ENCODE results near the gene KISS1.

The KISS1 gene

GRCh38 chr1:204190212-204191211, 5.8 kb downstream of the KISS1 start:
- DNase-seq = peak; percentile 32

DNA sequence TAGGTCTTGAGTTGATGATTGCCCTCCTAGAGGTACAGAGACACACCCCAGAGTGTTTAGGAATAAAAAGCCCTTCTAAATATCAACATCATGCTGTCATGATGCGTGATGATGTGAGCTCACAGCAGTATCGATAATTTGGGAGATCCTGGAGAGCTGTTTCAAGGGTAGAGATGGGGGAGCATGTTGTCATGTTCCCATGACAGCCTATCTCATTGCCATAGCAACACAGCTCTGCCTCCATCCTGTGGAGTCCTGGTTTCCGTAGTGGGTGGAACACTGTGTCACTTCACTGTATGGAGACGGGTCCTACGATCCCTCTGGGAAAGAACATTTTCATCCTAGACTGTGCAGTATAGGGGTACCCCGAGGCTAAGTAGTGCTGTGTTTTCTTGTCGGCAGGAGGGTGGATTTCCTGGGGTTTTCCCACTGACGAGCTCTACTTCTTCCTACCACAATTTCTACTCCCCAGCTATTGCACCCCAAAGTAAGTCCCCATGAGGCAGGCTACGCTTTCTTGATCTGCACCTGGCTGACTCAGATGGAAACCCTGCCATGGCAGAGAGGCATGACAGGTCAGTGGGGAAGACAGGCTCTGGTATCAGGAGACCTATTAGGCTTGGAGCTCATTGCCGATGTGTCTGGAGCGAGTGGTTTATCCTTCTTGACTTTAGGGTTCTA, 7.2 kb downstream of the KISS1 start:
- DNase-seq = no peak

- DNase-seq = no peak
Observed at GRCh38 chr1:204186597-204186996, 9.7 kb downstream of the KISS1 start.

- no peak for DNase-seq
Observed at GRCh38 chr1:204181116-204181515, 15.2 kb downstream of the KISS1 start.

- DNase-seq = no peak
Observed at GRCh38 chr1:204180133-204180532, 16.2 kb downstream of the KISS1 start.

GRCh38 chr1:204178487-204179281, 17.6 kb downstream of the KISS1 start:
- DNase-seq = no peak

- DNase-seq = no peak
Observed at GRCh38 chr1:204177133-204177532, 19.2 kb downstream of the KISS1 start.

DNA sequence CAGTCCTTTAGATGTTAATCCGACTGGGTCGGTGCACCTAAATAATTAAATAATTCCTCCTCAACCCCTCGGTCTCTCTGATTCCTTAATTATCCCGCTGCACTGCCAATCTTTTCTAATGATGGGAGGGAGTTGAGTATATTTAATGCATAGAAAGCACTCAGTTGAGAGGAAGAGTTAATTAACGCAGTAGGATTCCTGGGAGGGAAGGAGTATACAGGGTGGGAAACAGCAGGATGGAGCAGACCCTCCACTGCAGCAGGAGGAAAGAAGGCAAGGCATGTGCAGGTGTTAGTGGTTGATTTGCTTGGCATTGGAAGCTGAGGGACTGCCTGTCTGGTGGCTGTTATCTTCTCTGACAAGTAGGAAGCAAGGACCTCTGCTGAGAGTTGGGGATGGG, 20.2 kb downstream of the KISS1 start:
- no peak for DNase-seq

GRCh38 chr1:204174958-204175357, 21.3 kb downstream of the KISS1 start:
- no peak for DNase-seq

DNA sequence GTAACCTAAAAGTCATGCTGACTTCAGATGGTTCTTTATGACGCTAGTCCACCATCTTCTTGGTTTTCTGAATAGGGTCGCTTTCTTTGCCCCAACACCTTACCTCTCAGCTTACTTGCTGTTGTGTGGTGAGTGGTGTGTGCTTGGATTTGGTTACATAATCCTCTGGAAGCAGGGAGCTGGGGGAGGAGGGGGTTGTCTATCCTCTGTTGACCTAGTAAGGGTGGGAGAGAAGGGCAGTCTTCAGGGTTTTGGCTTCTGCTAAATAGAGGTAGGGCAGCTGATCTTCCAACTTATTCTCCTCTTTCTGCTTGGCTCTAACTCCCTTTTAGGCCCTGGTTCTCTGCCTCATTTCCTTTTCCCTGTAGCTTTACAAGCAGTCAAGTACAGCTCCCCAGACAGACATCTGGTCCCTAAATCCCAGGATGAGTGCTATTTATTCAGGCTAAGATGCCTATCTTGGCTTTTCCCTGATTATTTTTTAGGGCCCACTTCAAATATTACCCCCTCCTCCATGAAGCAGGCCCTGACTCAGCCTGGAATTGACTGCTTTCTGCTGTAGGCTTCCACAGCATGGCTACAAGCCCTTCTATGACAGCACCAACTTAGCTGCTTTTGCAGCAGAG, 23.8 kb downstream of the KISS1 start:
- no peak for DNase-seq

DNA sequence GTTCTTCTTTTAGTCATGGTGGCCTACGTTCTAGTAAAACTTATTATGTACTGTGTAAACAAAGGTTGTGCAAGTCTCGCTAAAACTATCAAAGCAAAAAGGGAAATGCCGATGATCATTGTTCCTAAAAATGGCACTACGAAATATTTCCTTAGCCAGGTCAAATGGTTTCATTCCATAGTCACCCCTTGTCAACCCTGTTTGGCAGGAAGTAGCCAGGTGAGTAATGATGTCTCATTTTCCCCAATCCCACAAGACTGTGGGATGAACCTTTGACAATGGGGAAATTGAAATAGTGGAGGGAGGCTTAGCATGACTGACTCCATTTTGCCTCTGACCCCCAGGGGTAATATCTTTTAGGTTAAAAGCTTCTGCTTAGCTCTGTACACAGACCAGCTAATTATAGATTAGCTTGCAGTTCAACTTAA, 24.5 kb downstream of the KISS1 start:
- DNase-seq = no peak

- no peak for DNase-seq
Observed at GRCh38 chr1:204170494-204171155, 25.7 kb downstream of the KISS1 start.

DNA sequence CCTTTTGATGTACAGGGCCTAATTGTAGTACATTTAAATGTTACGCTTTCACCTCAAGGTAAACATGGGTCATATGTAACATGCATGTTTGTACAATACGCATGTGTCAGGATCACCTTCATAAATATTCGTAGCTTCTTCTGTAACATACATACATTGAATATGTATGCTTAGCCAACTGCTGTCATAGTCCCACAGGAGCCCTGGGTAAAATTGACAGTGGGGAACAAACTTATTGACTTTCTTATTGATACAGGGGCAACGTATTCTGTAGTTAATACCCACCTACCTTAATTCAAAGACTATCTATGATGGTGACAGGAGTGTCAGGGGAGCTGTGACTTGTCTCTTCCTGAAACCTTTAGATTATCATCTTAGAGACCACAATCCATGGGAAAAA, 26.4 kb downstream of the KISS1 start:
- DNase-seq = no peak

GRCh38 chr1:204167730-204168129, 28.6 kb downstream of the KISS1 start:
- no peak for DNase-seq

GRCh38 chr1:204166219-204166618, 30.1 kb downstream of the KISS1 start, which contains the start of gene REN:
Gene REN (minus strand): TSS chr1:204166337. CDS start chr1:204166293, 44 bp downstream.
- DNase-seq = no peak

DNA sequence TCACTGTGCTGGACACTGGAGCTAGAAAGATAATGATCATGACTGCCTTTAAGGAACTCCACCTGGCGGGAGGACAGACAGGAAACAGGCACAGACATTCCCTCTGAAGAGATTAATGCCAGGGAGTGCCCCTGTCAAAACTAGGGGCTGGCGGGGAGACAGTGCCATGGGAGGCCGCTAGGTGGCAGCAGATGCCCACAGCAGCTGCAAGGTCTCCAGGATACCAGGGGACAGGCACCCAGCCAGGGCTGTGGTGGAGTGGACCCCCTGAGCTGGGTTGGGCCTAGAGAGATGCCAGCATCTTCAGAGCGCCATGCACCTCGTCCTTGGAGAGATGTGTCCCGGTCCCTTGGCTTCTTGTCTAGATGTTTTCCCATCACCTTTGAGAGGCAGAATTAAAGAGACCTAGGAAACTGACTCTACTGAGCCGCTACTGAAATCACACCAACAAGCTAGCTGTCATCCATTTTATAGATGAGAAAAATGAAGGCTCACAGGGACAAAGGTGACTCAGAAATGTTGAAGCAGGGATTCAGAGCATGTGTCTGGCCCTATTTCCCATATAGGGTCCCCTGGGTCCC, 33.7 kb downstream of the KISS1 start:
- DNase-seq = peak; percentile 81

GRCh38 chr1:204161609-204162493, 34.4 kb downstream of the KISS1 start:
- DNase-seq = no peak

DNA sequence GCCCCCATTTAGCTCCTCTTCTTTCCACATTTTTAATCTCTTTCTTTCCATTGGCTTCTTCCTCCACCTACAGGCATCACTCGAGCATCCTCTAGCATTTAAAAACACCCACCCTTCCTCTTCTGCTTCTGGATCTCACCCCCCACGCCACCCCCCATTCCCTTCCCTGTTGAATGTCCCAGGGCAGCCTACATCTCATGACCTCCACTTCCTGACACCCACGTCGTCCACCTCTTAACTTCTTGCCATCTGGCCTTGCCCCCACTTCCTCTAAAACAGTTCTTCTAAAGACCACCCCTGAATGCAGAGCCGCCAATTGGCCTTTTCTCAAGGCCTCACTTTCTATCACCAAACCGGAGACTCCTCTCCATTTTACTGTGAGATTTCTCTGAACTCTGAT, 38.3 kb downstream of the KISS1 start:
- DNase-seq = no peak

DNA sequence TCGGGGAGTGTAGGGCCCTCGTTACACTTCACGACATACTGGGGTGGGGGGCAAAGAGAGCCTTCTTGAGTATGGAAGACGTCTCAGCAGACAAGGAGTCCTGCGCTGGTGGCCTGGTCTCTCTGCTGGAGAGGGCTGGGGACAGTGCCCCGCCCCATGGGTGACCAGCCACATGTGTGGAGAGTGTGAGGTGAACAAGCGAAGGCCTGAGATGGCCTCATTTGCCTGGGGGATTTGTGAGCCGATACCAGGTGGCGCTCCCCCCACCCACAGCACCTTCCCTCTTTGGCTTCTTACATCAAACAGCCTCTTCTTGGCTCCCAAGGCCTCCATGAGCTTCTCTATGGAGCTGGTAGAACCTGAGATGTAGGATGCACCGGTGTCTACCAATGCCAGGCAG, 40.4 kb downstream of the KISS1 start:
- no peak for DNase-seq

DNA sequence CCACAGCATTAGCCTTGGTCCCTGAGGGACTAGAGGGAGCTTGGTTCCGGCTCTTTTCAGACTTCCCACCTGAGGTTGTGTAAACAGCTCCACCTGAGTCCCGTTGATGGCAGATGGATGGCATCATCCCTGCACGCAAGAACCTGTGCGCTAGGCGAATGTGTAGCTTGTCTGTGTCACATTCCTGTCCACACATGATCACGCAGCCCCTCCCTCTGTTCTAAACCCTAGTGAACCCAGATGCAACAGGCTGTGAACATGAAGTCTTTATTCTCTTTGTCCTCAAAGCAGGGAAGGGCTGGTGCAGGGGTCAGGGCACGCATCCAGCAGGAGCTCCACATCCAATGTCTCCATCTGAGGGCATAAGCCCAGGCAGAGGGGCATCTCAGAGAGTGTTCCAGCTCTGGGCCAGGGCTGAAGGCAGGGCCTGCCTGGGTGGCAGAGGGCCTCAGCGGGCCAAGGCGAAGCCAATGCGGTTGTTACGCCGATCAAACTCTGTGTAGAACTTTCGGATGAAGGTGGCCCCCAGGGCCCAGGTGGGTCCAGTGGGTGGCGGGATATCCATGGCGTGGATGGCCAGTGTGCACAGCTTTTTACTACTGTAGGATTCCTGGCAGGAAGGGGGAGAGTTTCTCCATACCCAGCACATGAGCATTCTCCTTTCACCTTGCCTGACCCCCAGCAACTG, 41.6 kb downstream of the KISS1 start:
- DNase-seq = no peak

Measured in CD4-positive, alpha-beta T cell treated with Interleukin-6 for 4 hours (primary cell).